Adrenal gland (tissue), 12 donors: Measurements from ENCODE around the gene KCTD3. TPM values are rescaled to one million over a fixed set of nuclear protein-coding genes. Genes with fewer than 3 reads are reported as not detected.

Experiments used
- DNase-seq, 7 donors: peaks; one replicate each; pipeline ENCODE4 v3.0.0-alpha.2; 2019 to 2020
- H3K27ac ChIP-seq, 5 donors: fragments of 200-600 bp; sonication (generic) in 4 of 5; 1 replicate in 3 of 5; 2 replicates in 2 of 5; pipeline versions ENCODE4 v1.5.1 to v1.8.0; 2016 to 2020; ENCODE audit warnings: mild to moderate bottlenecking in 1 of 5
- H3K27me3 ChIP-seq: fragments of 200-600 bp; 2 replicates; pipeline ENCODE4 v1.8.0; 2021
- H3K36me3 ChIP-seq, 2 donors: fragments of 200-600 bp; replicated peaks in 1 of 2; 1 replicate in 1 of 2; 2 replicates in 1 of 2; pipeline versions ENCODE4 v1.5.1 to v1.8.0; 2018 to 2022
- H3K4me1 ChIP-seq, 2 donors: fragments of 200-600 bp; replicated peaks in 1 of 2; 1 replicate in 1 of 2; 2 replicates in 1 of 2; pipeline versions ENCODE4 v1.5.1 to v1.8.0; 2018 to 2021
- H3K4me3 ChIP-seq, 4 donors: fragments of 200-600 bp; sonication (generic) in 3 of 4; one replicate each; pipeline ENCODE4 v1.5.1; 2016 to 2018
- H3K9me3 ChIP-seq, 3 donors: fragments of 200-600 bp; sonication (generic) in 1 of 3; replicated peaks in 1 of 3; 1 replicate in 2 of 3; 2 replicates in 1 of 3; pipeline versions ENCODE4 v1.5.1 to v1.8.0; 2016 to 2021
- POLR2A ChIP-seq, 2 donors: fragments of 450-650 bp; IDR thresholded peaks; one replicate each; pipeline ENCODE4 v1.6.1; 2017; ENCODE audit warnings: antibody characterized with exemption in 2 of 2, mild to moderate bottlenecking in 2 of 2, moderate library complexity in 1 of 2
- WGBS, 4 donors: extraction: QIAGEN DNeasy Blood & Tissue Kit in 2 of 4; methylation state at CpG; one replicate each; pipeline versions ENCODE4 v1.1.5 to v1.1.7; 2013 to 2017; 5-methylcytosine and 5-hydroxymethylcytosine counted together
- intact Hi-C, 2 donors: fragments of 100-400 bp; cut with DNase I; formaldehyde crosslinking; loops; one replicate each; pipeline versions ENCODE4 v1.14.1 to v1.15.0; 2022 to 2023
- polyA plus RNA-seq, 3 donors: library from polyadenylated mRNA; stranded (reverse); fragments of 200-250 nt in 2 of 3; fragments of 350-450 nt in 1 of 3; fragmentation: Illumina TruSeq in 1 of 3; extraction: RNeasy Lipid Tissue Mini Kit (QIAGEN cat#74804) in 1 of 3; gene quantifications; one replicate each; pipeline ENCODE4 v1.2.3, GENCODE V29; 2013 to 2014
- total RNA-seq, 9 donors: library from RNA; depleted of rRNA in 4 of 9; stranded (reverse); fragments of >200 nt in 4 of 9; fragments of 120-200 nt in 1 of 9; fragmentation: NEBNext Ultra II Directional in 1 of 9; extraction: Animal tissue kit (Norgen Biotek cat#: 25700) in 1 of 9; gene quantifications; one replicate each; pipeline versions ENCODE4 v1.1.0 to v1.2.4, GENCODE V29; 2013 to 2023
- TF ChIP-seq, protein P1 (sequence below), 6 experiments: fragments of 450-650 bp in 4 of 6; fragments of 200-600 bp in 2 of 6; sonication (generic) in 1 of 6; IDR thresholded peaks; 1 replicate in 5 of 6; 2 replicates in 1 of 6; pipeline versions ENCODE4 v1.5.1 to v1.8.0; 2016 to 2021; ENCODE audit warnings: antibody characterized with exemption in 6 of 6, mild to moderate bottlenecking in 2 of 6, moderate library complexity in 1 of 6
- donor health status: healthy with polysubstance abuse.
- donor health status: Bipolar disorder and iron deficiency.
- donor health status: DM: yes; HTN: yes; CAD: no.
- donor health status: DM: no; HTN: no; CAD: no.
- donor health status: DM: no; HTN: no; CAD: no.
- donor health status: DM: yes; HTN: yes; CAD: no.

The KCTD3 gene
- total and polyA plus RNA-seq, 12 donors, result 78.0 to 169 (median 116) TPM

DNA sequence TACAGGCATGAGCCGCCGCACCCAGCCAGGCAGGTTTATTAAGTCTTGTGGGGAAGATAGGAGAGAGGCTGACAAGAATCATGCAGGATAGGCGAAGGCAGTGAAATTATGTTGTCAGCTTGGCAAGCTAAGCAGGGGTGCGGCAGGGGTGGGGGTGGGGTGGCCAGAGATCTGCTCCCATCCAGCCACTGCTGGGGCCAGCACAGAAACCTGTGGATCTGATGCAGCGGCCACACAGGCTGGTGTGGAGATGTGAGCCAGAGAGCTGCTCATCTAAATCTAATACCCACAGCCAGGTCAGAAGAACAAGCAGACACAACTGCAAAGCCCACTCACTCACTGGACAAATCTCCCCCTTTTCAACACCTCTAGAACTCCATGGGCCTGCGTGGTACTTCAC, 68.7 kb downstream of the KCTD3 start:
- no peaks in the 10 kb centered on the region for H3K36me3 ChIP-seq
- 89 to 93% (median 91%) methylated on average over 5 to 6 of the region's 6 CpGs for WGBS, 4 donors
- intact Hi-C loops, result no loop called here
- no peaks in the 10 kb centered on the region for H3K27me3 ChIP-seq
- H3K27ac ChIP-seq, result peak overlapping the region in 1 of 5 donors; percentile 48
- H3K4me1 ChIP-seq, result peaks cover 0 to 6% of the 10 kb centered on the region in 2 donors
- H3K9me3 ChIP-seq, result no peaks in the 10 kb centered on the region
- no peak for DNase-seq
- H3K4me3 ChIP-seq, result no peak overlapping the region
- TF ChIP-seq, protein P1, sequence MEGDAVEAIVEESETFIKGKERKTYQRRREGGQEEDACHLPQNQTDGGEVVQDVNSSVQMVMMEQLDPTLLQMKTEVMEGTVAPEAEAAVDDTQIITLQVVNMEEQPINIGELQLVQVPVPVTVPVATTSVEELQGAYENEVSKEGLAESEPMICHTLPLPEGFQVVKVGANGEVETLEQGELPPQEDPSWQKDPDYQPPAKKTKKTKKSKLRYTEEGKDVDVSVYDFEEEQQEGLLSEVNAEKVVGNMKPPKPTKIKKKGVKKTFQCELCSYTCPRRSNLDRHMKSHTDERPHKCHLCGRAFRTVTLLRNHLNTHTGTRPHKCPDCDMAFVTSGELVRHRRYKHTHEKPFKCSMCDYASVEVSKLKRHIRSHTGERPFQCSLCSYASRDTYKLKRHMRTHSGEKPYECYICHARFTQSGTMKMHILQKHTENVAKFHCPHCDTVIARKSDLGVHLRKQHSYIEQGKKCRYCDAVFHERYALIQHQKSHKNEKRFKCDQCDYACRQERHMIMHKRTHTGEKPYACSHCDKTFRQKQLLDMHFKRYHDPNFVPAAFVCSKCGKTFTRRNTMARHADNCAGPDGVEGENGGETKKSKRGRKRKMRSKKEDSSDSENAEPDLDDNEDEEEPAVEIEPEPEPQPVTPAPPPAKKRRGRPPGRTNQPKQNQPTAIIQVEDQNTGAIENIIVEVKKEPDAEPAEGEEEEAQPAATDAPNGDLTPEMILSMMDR (IDR thresholded peaks at IDR 0.05), result no peak
- TF ChIP-seq POLR2A (IDR thresholded peaks at IDR 0.05), result no peak

- intact Hi-C loops, result no loop called here
- peaks cover 0 to 6% of the 10 kb centered on the region in 2 donors for H3K4me1 ChIP-seq
- H3K27ac ChIP-seq, result peak overlapping the region in 2 of 5 donors; percentile 40 to 48
- H3K9me3 ChIP-seq, result no peaks in the 10 kb centered on the region
- TF ChIP-seq POLR2A (IDR thresholded peaks at IDR 0.05), result no peak
- TF ChIP-seq, protein P1 (IDR thresholded peaks at IDR 0.05), result no peak
- H3K36me3 ChIP-seq, result no peaks in the 10 kb centered on the region
- WGBS, 4 donors, result 47 to 68% (median 67%) methylated on average over 9 of the region's 9 CpGs
- peak in 3 of 7 donors; percentile 29 to 41 (median 29) for DNase-seq
- no peaks in the 10 kb centered on the region for H3K27me3 ChIP-seq
- peak overlapping the region in 1 of 4 donors; percentile 13 for H3K4me3 ChIP-seq
Observed at GRCh38 chr1:215636258-215636965, 69.3 kb downstream of the KCTD3 start.

- peak overlapping the region in 1 of 4 donors; percentile 13 for H3K4me3 ChIP-seq
Observed at GRCh38 chr1:215637041-215637573, 70.0 kb downstream of the KCTD3 start.

More at GRCh38 chr1:215637041-215637573, 70.0 kb downstream of the KCTD3 start:
- Histone ChIP-seq H3K36me3 (no peaks in the 10 kb centered on the region), H3K4me1 (peaks cover 0 to 6% of the 10 kb centered on the region in 2 donors), H3K27ac (peak overlapping the region in 2 of 5 donors; percentile 40 to 48), H3K9me3 (no peaks in the 10 kb centered on the region), H3K27me3 (no peaks in the 10 kb centered on the region)
- TF ChIP-seq, protein P1 (IDR thresholded peaks at IDR 0.05), result no peak
- no peak for TF ChIP-seq POLR2A (IDR thresholded peaks at IDR 0.05)
- intact Hi-C loops, result no loop called here
- WGBS, 4 donors, result 31 to 63% (median 54%) methylated on average over 7 of the region's 7 CpGs
- peak; percentile 36 to 79 (median 68) for DNase-seq
